OCI-LY1 (cell line): ENCODE measurements around the gene EFHC1.

Source experiments
- CTCF ChIP-seq: fragments of 200-600 bp; sonication (generic), shearing (Covaris generic); IDR thresholded peaks from 2 replicates; pipeline ENCODE4 v1.5.1; 2017; ENCODE audit warnings: mild to moderate bottlenecking, antibody characterized with exemption, low read length, moderate library complexity, mixed read lengths
- EZH2 ChIP-seq: fragments of 200-600 bp; sonication (generic), shearing (Covaris generic); IDR thresholded peaks from 2 replicates; pipeline ENCODE4 v1.8.0; 2017; ENCODE audit warnings: borderline replicate concordance, mixed run types, mild to moderate bottlenecking, antibody characterized with exemption, low read length, moderate library complexity, mixed read lengths

GRCh38 chr6:52531396-52531795 is 111.3 kb downstream of the EFHC1 start:
- TF ChIP-seq CTCF (no peak), EZH2 (no peak)
